Subcutaneous abdominal adipose tissue (tissue), 5 donors: ENCODE measurements around the gene TTC12.

Experiments
- H3K27ac ChIP-seq: one replicate; pipeline ENCODE4 v1.7.0; 2013; ENCODE audit warnings: low read depth, mild to moderate bottlenecking, inconsistent platforms, low read length, moderate library complexity
- H3K27me3 ChIP-seq, 5 donors: one replicate each; pipeline ENCODE4 v1.7.0; 2013; ENCODE audit warnings: low read length in 5 of 5, inconsistent platforms in 1 of 5; ENCODE audit not compliant: control insufficient read depth in 5 of 5, insufficient read depth in 4 of 5
- H3K36me3 ChIP-seq, 5 donors: one replicate each; pipeline ENCODE4 v1.7.0; 2013; ENCODE audit warnings: low read length in 5 of 5; ENCODE audit not compliant: control insufficient read depth in 5 of 5, insufficient read depth in 5 of 5
- H3K4me1 ChIP-seq, 5 donors: one replicate each; pipeline ENCODE4 v1.7.0; 2013; ENCODE audit warnings: low read length in 5 of 5, mild to moderate bottlenecking in 3 of 5, moderate library complexity in 1 of 5; ENCODE audit not compliant: control insufficient read depth in 5 of 5, insufficient read depth in 5 of 5
- H3K4me3 ChIP-seq, 5 donors: one replicate each; pipeline ENCODE4 v1.7.0; 2013; ENCODE audit warnings: low read length in 5 of 5, low read depth in 1 of 5
- H3K9ac ChIP-seq, 5 donors: one replicate each; pipeline ENCODE4 v1.7.0; 2013; ENCODE audit warnings: low read length in 5 of 5, mild to moderate bottlenecking in 4 of 5, moderate library complexity in 3 of 5
- H3K9me3 ChIP-seq, 5 donors: one replicate each; pipeline ENCODE4 v1.7.0; 2013; ENCODE audit warnings: low read length in 5 of 5; ENCODE audit not compliant: control insufficient read depth in 5 of 5
- donor health status: healthy.
- donor health status: healthy.
- donor health status: healthy.
- donor health status: healthy.
- donor health status: healthy.

The TTC12 gene

GRCh38 chr11:113408887-113409286, 94.5 kb downstream of the TTC12 start:
- Histone ChIP-seq H3K4me3 (no peak overlapping the region), H3K9me3 (no peaks in the 10 kb centered on the region)

GRCh38 chr11:113409526-113409925, 95.1 kb downstream of the TTC12 start:
- Histone ChIP-seq H3K9me3 (no peaks in the 10 kb centered on the region), H3K27ac (no peak overlapping the region), H3K9ac (no peak overlapping the region), H3K36me3 (no peaks in the 10 kb centered on the region), H3K4me3 (no peak overlapping the region), H3K4me1 (peaks cover 0 to 3% (median 0%) of the 10 kb centered on the region in 5 donors), H3K27me3 (peaks cover 0 to 3% (median 0%) of the 10 kb centered on the region in 5 donors)

More at GRCh38 chr11:113408887-113409286, 94.5 kb downstream of the TTC12 start:
- Histone ChIP-seq H3K9ac (no peak overlapping the region), H3K27me3 (peaks cover 0 to 5% (median 0%) of the 10 kb centered on the region in 5 donors), H3K4me1 (peaks cover 0 to 3% (median 0%) of the 10 kb centered on the region in 5 donors), H3K27ac (no peak overlapping the region), H3K36me3 (no peaks in the 10 kb centered on the region)

- Histone ChIP-seq H3K27me3 (peaks cover 0 to 3% (median 0%) of the 10 kb centered on the region in 5 donors), H3K4me3 (no peak overlapping the region), H3K27ac (no peak overlapping the region), H3K36me3 (no peaks in the 10 kb centered on the region), H3K9me3 (no peaks in the 10 kb centered on the region), H3K9ac (no peak overlapping the region), H3K4me1 (peaks cover 0 to 1% (median 0%) of the 10 kb centered on the region in 5 donors)
Measured at GRCh38 chr11:113410414-113411135, 96.2 kb downstream of the TTC12 start.

GRCh38 chr11:113411536-113411935, 97.2 kb downstream of the TTC12 start:
- H3K27me3 ChIP-seq, result peaks cover 0 to 3% (median 0%) of the 10 kb centered on the region in 5 donors
- no peak overlapping the region for H3K9ac ChIP-seq
- no peaks in the 10 kb centered on the region for H3K9me3 ChIP-seq
- H3K4me3 ChIP-seq, result no peak overlapping the region
- H3K36me3 ChIP-seq, result no peaks in the 10 kb centered on the region
- H3K27ac ChIP-seq, result no peak overlapping the region
- H3K4me1 ChIP-seq, result no peaks in the 10 kb centered on the region

- no peak overlapping the region for H3K27ac ChIP-seq
- H3K4me3 ChIP-seq, result no peak overlapping the region
- no peak overlapping the region for H3K9ac ChIP-seq
- H3K4me1 ChIP-seq, result no peaks in the 10 kb centered on the region
- no peaks in the 10 kb centered on the region for H3K9me3 ChIP-seq
- peaks cover 0 to 3% (median 2%) of the 10 kb centered on the region in 5 donors for H3K27me3 ChIP-seq
- no peaks in the 10 kb centered on the region for H3K36me3 ChIP-seq
Measured at GRCh38 chr11:113412675-113413074, 98.3 kb downstream of the TTC12 start.

- Histone ChIP-seq H3K4me3 (no peak overlapping the region), H3K27me3 (peaks cover 0 to 6% (median 5%) of the 10 kb centered on the region in 5 donors), H3K9ac (no peak overlapping the region), H3K9me3 (no peaks in the 10 kb centered on the region), H3K27ac (no peak overlapping the region), H3K36me3 (no peaks in the 10 kb centered on the region), H3K4me1 (no peaks in the 10 kb centered on the region)
Measured at GRCh38 chr11:113415343-113415742, 101.0 kb downstream of the TTC12 start.
